CD14-positive monocyte (primary cell): Measurements from ENCODE around the gene ODC1. TPM values are rescaled to one million over a fixed set of nuclear protein-coding genes. Genes with fewer than 3 reads are reported as not detected.

Experiments used
- DNase-seq, 3 donors: peaks; one replicate each; pipeline ENCODE4 v3.0.0-alpha.2; 2011 to 2022
- H2AFZ ChIP-seq: 2 replicates; pipeline ENCODE4 v1.6.0; 2012; ENCODE audit warnings: mild to moderate bottlenecking, low read depth, low read length, inconsistent platforms; ENCODE audit not compliant: insufficient read depth, poor library complexity, severe bottlenecking
- H3K27ac ChIP-seq, 2 donors: 1 replicate in 1 of 2; 2 replicates in 1 of 2; pipeline ENCODE4 v1.5.1; 2012 to 2013; ENCODE audit warnings: low read length in 2 of 2, control low read depth in 1 of 2, inconsistent platforms in 1 of 2, low read depth in 1 of 2, mild to moderate bottlenecking in 1 of 2
- H3K27me3 ChIP-seq, 2 donors: one replicate each; pipeline versions ENCODE4 v1.6.0 to v1.6.1; 2011 to 2013; ENCODE audit warnings: low read length in 2 of 2; ENCODE audit not compliant: control insufficient read depth in 2 of 2, insufficient read depth in 2 of 2
- H3K36me3 ChIP-seq, 2 donors: replicated peaks in 1 of 2; 1 replicate in 1 of 2; 2 replicates in 1 of 2; pipeline versions ENCODE4 v1.5.1 to v1.6.1; 2012 to 2013; ENCODE audit warnings: low read length in 2 of 2, control low read depth in 1 of 2, inconsistent platforms in 1 of 2, mild to moderate bottlenecking in 1 of 2; ENCODE audit not compliant: insufficient read depth in 2 of 2, control insufficient read depth in 1 of 2
- H3K4me1 ChIP-seq, 2 donors: 1 replicate in 1 of 2; 2 replicates in 1 of 2; pipeline versions ENCODE4 v1.5.1 to v1.6.1; 2012 to 2013; ENCODE audit warnings: low read length in 2 of 2, control low read depth in 1 of 2, inconsistent platforms in 1 of 2, mild to moderate bottlenecking in 1 of 2, moderate library complexity in 1 of 2; ENCODE audit not compliant: insufficient read depth in 2 of 2, control insufficient read depth in 1 of 2
- H3K4me2 ChIP-seq: replicated peaks from 2 replicates; pipeline ENCODE3; 2012; ENCODE audit warnings: low read length, moderate library complexity, mild to moderate bottlenecking; ENCODE audit not compliant: poor library complexity, severe bottlenecking; ENCODE audit errors: extremely low read depth
- H3K4me3 ChIP-seq, 3 experiments: fragments of 200-600 bp in 1 of 3; sonication (generic) in 1 of 3; replicated peaks in 1 of 3; 1 replicate in 2 of 3; 2 replicates in 1 of 3; pipeline ENCODE4 v1.5.1; 2011 to 2013; ENCODE audit warnings: low read length in 3 of 3, mild to moderate bottlenecking in 3 of 3, control low read depth in 2 of 3, low read depth in 2 of 3, inconsistent platforms in 1 of 3, moderate library complexity in 1 of 3
- H3K79me2 ChIP-seq: 2 replicates; pipeline ENCODE4 v1.6.0; 2012; ENCODE audit warnings: mild to moderate bottlenecking, control low read depth, inconsistent platforms, low read length, moderate library complexity; ENCODE audit not compliant: insufficient read depth
- H3K9ac ChIP-seq: 2 replicates; pipeline ENCODE4 v1.6.0; 2017; ENCODE audit warnings: low read length, mild to moderate bottlenecking; ENCODE audit not compliant: insufficient read depth, poor library complexity, severe bottlenecking
- H3K9me3 ChIP-seq, 2 donors: replicated peaks in 1 of 2; 1 replicate in 1 of 2; 2 replicates in 1 of 2; pipeline versions ENCODE4 v1.5.1 to v1.6.1; 2012 to 2013; ENCODE audit warnings: low read length in 2 of 2, control low read depth in 1 of 2; ENCODE audit not compliant: control insufficient read depth in 1 of 2, insufficient read depth in 1 of 2
- H4K20me1 ChIP-seq: 2 replicates; pipeline ENCODE4 v1.6.0; 2012; ENCODE audit warnings: mild to moderate bottlenecking, low read length, control low read depth, moderate library complexity; ENCODE audit not compliant: insufficient read depth
- H3K27ac Mint-ChIP-seq, 7 donors: one replicate each; pipeline ENCODE4 v1.8.0; 2020; ENCODE audit warnings: mild to moderate bottlenecking in 7 of 7, mixed read lengths in 7 of 7, moderate library complexity in 6 of 7, inconsistent platforms in 2 of 7
- H3K27me3 Mint-ChIP-seq, 3 donors: one replicate each; pipeline ENCODE4 v1.8.0; 2021 to 2022; ENCODE audit warnings: low read depth in 3 of 3, mild to moderate bottlenecking in 3 of 3, mixed read lengths in 3 of 3, moderate library complexity in 3 of 3, inconsistent platforms in 1 of 3
- H3K36me3 Mint-ChIP-seq, 2 donors: one replicate each; pipeline ENCODE4 v1.8.0; 2020; ENCODE audit warnings: mixed read lengths in 2 of 2, inconsistent platforms in 1 of 2, mild to moderate bottlenecking in 1 of 2
- H3K4me1 Mint-ChIP-seq: one replicate; pipeline ENCODE4 v1.8.0; 2020; ENCODE audit warnings: mild to moderate bottlenecking, mixed read lengths
- H3K4me3 Mint-ChIP-seq, 2 donors: one replicate each; pipeline ENCODE4 v1.8.0; 2020; ENCODE audit warnings: mild to moderate bottlenecking in 2 of 2, mixed read lengths in 2 of 2, moderate library complexity in 1 of 2
- H3K9me3 Mint-ChIP-seq, 7 donors: one replicate each; pipeline ENCODE4 v1.8.0; 2020 to 2022; ENCODE audit warnings: mixed read lengths in 7 of 7, mild to moderate bottlenecking in 6 of 7, moderate library complexity in 6 of 7, inconsistent platforms in 2 of 7
- CTCF ChIP-seq: fragments of 200-600 bp; IDR thresholded peaks from one replicate; pipeline ENCODE4 v1.8.0; 2022; ENCODE audit warnings: antibody characterized with exemption, mild to moderate bottlenecking
- WGBS: methylation state at CpG from one replicate; pipeline ENCODE4 v1.1.5; 2013; ENCODE audit warnings: missing lambda C conversion rate; ENCODE audit not compliant: insufficient coverage; 5-methylcytosine and 5-hydroxymethylcytosine counted together
- intact Hi-C, 2 donors: fragments of 100-400 bp; cut with micrococcal nuclease; formaldehyde crosslinking; loops; one replicate each; pipeline versions ENCODE4 v1.15.0 to v1.15.1; 2023
- polyA plus RNA-seq, 3 donors: library from polyadenylated mRNA; depleted of rRNA in 1 of 3; unstranded in 2 of 3; stranded (reverse) in 1 of 3; fragments of 300-500 nt in 2 of 3; fragments of >200 nt in 1 of 3; fragmentation: Illumina TruSeq in 2 of 3; gene quantifications; 1 replicate in 2 of 3; 2 replicates in 1 of 3; pipeline ENCODE4 v1.2.3, GENCODE V29; 2012 to 2021

Gene ODC1
- polyA plus RNA-seq, 3 donors: 22.7 to 27.3 (median 23.6) TPM

- Mint-ChIP-seq H3K27ac (no peak overlapping the region), H3K4me1 (no peaks in the 10 kb centered on the region), H3K9me3 (no peaks in the 10 kb centered on the region), H3K4me3 (no peak overlapping the region), H3K27me3 (no peaks in the 10 kb centered on the region), H3K36me3 (peaks cover 74 to 93% of the 10 kb centered on the region in 2 donors)
- H3K4me1 ChIP-seq: no peaks in the 10 kb centered on the region
- H3K4me2 ChIP-seq: no peak overlapping the region
- no peaks in the 10 kb centered on the region for H3K79me2 ChIP-seq
- H3K4me3 ChIP-seq: no peak overlapping the region
- H3K36me3 ChIP-seq: peaks cover 84 to 99% of the 10 kb centered on the region in 2 donors
- H4K20me1 ChIP-seq: peaks cover 15% of the 10 kb centered on the region
- intact Hi-C loops: no loop called here
- 100% methylated on average over 4 of the region's 6 CpGs for WGBS
- no peak for TF ChIP-seq CTCF
- no peak overlapping the region for H2AFZ ChIP-seq
- H3K27ac ChIP-seq: no peak overlapping the region
- no peak overlapping the region for H3K9ac ChIP-seq
- H3K27me3 ChIP-seq: no peaks in the 10 kb centered on the region
- DNase-seq: no peak
- no peaks in the 10 kb centered on the region for H3K9me3 ChIP-seq
Observed at GRCh38 chr2:10423400-10423774, 24.7 kb downstream of the ODC1 start.

- no peak for TF ChIP-seq CTCF
- Mint-ChIP-seq H3K27me3 (no peaks in the 10 kb centered on the region), H3K36me3 (peaks cover 73 to 89% of the 10 kb centered on the region in 2 donors), H3K4me1 (no peaks in the 10 kb centered on the region), H3K4me3 (no peak overlapping the region), H3K9me3 (no peaks in the 10 kb centered on the region), H3K27ac (peak overlapping the region in 1 of 7 donors; percentile 54)
- 92% methylated on average over 23 of the region's 24 CpGs for WGBS
- Histone ChIP-seq H4K20me1 (peaks cover 15% of the 10 kb centered on the region), H3K79me2 (no peaks in the 10 kb centered on the region), H3K9me3 (no peaks in the 10 kb centered on the region), H3K4me3 (no peak overlapping the region), H3K4me2 (no peak overlapping the region), H3K27me3 (no peaks in the 10 kb centered on the region), H3K4me1 (no peaks in the 10 kb centered on the region), H2AFZ (no peak overlapping the region), H3K36me3 (peaks cover 84 to 94% of the 10 kb centered on the region in 2 donors), H3K27ac (no peak overlapping the region), H3K9ac (no peak overlapping the region)
- intact Hi-C loops: no loop called here
- no peak for DNase-seq
Observed at GRCh38 chr2:10422732-10423399, 25.3 kb downstream of the ODC1 start.
